Neural crest cell (in vitro differentiated cells): Measurements from ENCODE around the gene SAE1. TPM values are rescaled to one million over a fixed set of nuclear protein-coding genes. Genes with fewer than 3 reads are reported as not detected.
"Not testable (repeated sequence)": the region's sequence is repeated elsewhere in the genome, so short reads cannot be mapped to it uniquely, and the experiment has no call there.

Experiments used
- DNase-seq: peaks from one replicate; pipeline ENCODE4 v3.0.0; 2021; ENCODE audit warnings: low read depth, mixed read lengths, low spot score
- H3K27ac Mint-ChIP-seq: one replicate; pipeline ENCODE4 v1.8.0; 2021; ENCODE audit warnings: mild to moderate bottlenecking, mixed read lengths; ENCODE audit not compliant: unreplicated experiment
- H3K27me3 Mint-ChIP-seq: 2 replicates; pipeline ENCODE4 v1.8.0; 2021; ENCODE audit warnings: low read depth, mild to moderate bottlenecking, mixed read lengths
- H3K36me3 Mint-ChIP-seq: 2 replicates; pipeline ENCODE4 v1.8.0; 2021; ENCODE audit warnings: low read depth, mild to moderate bottlenecking, mixed read lengths
- H3K4me1 Mint-ChIP-seq: 2 replicates; pipeline ENCODE4 v1.8.0; 2021; ENCODE audit warnings: mixed read lengths
- H3K4me3 Mint-ChIP-seq: one replicate; pipeline ENCODE4 v1.8.0; 2021; ENCODE audit warnings: mild to moderate bottlenecking, mixed read lengths
- H3K9me3 Mint-ChIP-seq: 2 replicates; pipeline ENCODE4 v1.8.0; 2021; ENCODE audit warnings: mixed read lengths
- CTCF ChIP-seq: fragments of 200-600 bp; sonication (generic); conservative IDR thresholded peaks from 2 replicates; pipeline ENCODE4 v1.5.0; 2021; ENCODE audit warnings: antibody characterized with exemption, mild to moderate bottlenecking
- total RNA-seq: library from RNA; stranded (reverse); gene quantifications from 2 replicates; pipeline ENCODE4 v1.2.1, GENCODE V29; 2021

Gene SAE1
- total RNA-seq, 1 donor from 2014 or later = 280 TPM

DNA sequence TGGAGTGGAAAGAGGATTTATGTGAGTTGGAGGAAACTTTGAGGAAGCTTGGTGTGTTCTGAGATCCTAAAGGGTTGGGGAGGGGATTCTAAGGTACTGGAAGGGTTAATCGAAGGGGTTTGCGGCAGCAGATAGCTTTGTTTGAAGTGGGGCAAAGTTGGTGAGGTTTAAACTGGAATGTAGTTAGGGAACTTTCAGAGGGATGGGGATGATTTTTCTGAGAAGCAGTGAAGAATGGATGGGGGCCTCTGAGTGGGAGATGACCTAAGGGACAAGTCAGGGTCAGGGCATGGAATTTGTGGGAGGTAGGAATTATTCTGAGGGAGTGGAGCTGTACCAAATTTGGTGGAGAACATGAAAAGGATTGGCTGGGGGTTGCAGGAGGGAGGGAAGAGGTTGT lies 3.9 kb downstream of the SAE1 start:
- H3K4me1 Mint-ChIP-seq = peaks cover 63% of the 10 kb centered on the region
- H3K27ac Mint-ChIP-seq = peak overlapping the region; percentile 44
- peaks cover 4% of the 10 kb centered on the region for H3K27me3 Mint-ChIP-seq
- H3K4me3 Mint-ChIP-seq = peak overlapping the region; percentile 84
- no peak for DNase-seq
- TF ChIP-seq CTCF = no peak
- peaks cover 34% of the 10 kb centered on the region for H3K36me3 Mint-ChIP-seq
- H3K9me3 Mint-ChIP-seq = peaks cover 3% of the 10 kb centered on the region

DNA sequence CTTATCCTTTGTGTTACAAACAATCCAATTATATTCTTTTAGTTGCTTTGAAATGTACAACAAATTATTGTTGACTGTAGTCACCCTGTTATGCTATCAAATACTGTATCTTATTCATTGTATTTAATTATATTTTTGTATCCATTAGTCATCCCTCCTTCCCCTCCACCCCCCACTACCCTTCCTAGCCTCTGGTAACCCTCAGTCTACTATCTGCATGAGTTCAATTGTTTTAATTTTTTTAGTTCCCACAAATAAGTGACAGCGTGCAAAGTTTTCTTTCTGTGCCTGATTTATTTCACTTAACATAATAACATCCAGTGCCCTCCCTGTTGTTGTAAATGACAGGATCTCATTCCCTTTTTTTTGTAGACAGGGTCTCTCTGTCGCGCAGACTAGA lies 4.5 kb downstream of the SAE1 start:
- DNase-seq = no peak
- Mint-ChIP-seq H3K36me3 (peaks cover 34% of the 10 kb centered on the region), H3K4me3 (peak overlapping the region; percentile 85), H3K27me3 (peaks cover 4% of the 10 kb centered on the region), H3K27ac (no peak overlapping the region), H3K4me1 (peaks cover 63% of the 10 kb centered on the region), H3K9me3 (peaks cover 3% of the 10 kb centered on the region)
- TF ChIP-seq CTCF = no peak

- not testable (repeated sequence) for DNase-seq, H3K27me3 Mint-ChIP-seq, H3K4me3 Mint-ChIP-seq, H3K9me3 Mint-ChIP-seq
- peaks cover 16% of the 10 kb centered on the region for H3K36me3 Mint-ChIP-seq
- H3K4me1 Mint-ChIP-seq = peaks cover 20% of the 10 kb centered on the region
- peak overlapping the region; percentile 32 for H3K27ac Mint-ChIP-seq
Observed at GRCh38 chr19:47141252-47141651, 10.6 kb downstream of the SAE1 start.

DNA sequence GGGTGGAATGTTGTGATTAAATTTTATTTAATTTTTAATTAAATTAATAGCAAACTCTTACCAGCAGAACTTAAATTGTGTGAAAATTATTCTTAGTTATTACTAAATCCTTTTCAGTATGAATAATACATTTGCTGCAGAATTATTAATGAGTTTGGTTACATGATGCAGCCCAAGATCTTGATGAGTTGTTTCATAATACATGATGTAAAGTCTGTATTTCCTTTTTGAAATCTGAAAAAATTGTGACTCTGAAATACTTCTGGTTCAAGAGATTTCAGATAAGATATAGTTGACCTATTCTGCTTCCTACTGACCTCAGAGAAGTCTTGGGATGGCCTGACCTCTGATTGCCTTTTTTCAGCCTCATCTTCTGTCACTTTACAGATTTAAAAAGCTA lies 11.1 kb downstream of the SAE1 start:
- H3K4me1 Mint-ChIP-seq = peaks cover 20% of the 10 kb centered on the region
- peaks cover 20% of the 10 kb centered on the region for H3K36me3 Mint-ChIP-seq
- no peak for DNase-seq
- TF ChIP-seq CTCF = no peak
- no peaks in the 10 kb centered on the region for H3K9me3 Mint-ChIP-seq
- H3K27ac Mint-ChIP-seq = no peak overlapping the region
- H3K4me3 Mint-ChIP-seq = no peak overlapping the region
- no peaks in the 10 kb centered on the region for H3K27me3 Mint-ChIP-seq

- Mint-ChIP-seq H3K36me3 (peaks cover 24% of the 10 kb centered on the region), H3K27me3 (no peaks in the 10 kb centered on the region), H3K4me1 (peaks cover 20% of the 10 kb centered on the region), H3K27ac (no peak overlapping the region), H3K9me3 (no peaks in the 10 kb centered on the region), H3K4me3 (no peak overlapping the region)
- no peak for TF ChIP-seq CTCF
- no peak for DNase-seq
Observed at GRCh38 chr19:47142779-47143178, 12.1 kb downstream of the SAE1 start.

GRCh38 chr19:47143322-47144073 lies 12.9 kb downstream of the SAE1 start:
- Mint-ChIP-seq H3K9me3 (no peaks in the 10 kb centered on the region), H3K4me3 (no peak overlapping the region), H3K27ac (peak overlapping the region; percentile 87), H3K4me1 (peaks cover 17% of the 10 kb centered on the region), H3K36me3 (peaks cover 24% of the 10 kb centered on the region), H3K27me3 (no peaks in the 10 kb centered on the region)
- no peak for TF ChIP-seq CTCF
- DNase-seq = no peak
